ENCODE data around the gene PHLDA3.
A peak's percentile ranks its signal among the peaks of the same experiment; 100 is the strongest.
"Not testable (repeated sequence)": the region's sequence is repeated elsewhere in the genome, so short reads cannot be mapped to it uniquely, and the experiment has no call there.

PHLDA3 gene

GRCh38 chr1:201485184-201485774 lies 16.3 kb upstream of the PHLDA3 start:
- FAIRE-seq: no peak

- FAIRE-seq: no peak
These were observed 14.5 kb upstream of the PHLDA3 start for GRCh38 chr1:201483373-201483949.

GRCh38 chr1:201482755-201483154 lies 13.8 kb upstream of the PHLDA3 start:
- no peak for FAIRE-seq

DNA sequence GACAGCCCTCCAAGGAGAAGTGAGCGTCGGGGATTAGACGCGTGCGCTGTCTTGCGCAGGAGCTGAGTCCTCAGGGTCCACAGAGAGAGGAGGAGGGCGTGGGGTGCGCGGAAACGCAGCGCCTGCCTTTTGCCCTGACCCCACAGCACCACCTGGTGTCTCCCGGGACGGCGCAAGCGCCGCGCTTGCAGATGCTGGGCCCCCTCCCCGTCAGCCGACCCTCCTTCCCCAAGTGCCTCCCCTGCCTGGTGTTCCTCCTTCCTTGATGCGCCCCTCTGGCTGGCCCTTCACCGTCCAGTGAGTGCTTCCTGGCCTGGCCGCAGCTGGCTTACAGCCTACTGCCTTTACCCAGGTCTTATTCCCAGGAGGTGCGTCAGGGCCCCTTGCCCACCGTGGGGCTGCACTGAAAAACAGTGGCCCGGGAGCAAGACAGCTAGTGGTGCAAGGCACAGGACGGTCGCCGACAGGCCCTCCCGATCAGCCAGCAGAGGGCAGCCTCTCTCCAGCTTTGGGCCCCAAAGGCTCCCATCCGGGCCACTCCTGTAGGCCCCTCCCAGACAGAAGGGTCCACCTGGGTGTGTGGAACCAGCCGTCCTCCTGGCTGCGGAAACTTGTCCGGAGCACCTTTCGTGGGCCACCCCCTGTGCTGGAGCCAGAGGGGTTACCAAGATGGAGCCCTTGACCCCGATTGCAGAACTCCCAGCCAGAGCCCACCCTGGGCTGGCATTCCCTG lies 12.9 kb upstream of the PHLDA3 start:
- no peak for FAIRE-seq

- no peak for FAIRE-seq
These were observed 12.0 kb upstream of the PHLDA3 start for GRCh38 chr1:201481004-201481380.

DNA sequence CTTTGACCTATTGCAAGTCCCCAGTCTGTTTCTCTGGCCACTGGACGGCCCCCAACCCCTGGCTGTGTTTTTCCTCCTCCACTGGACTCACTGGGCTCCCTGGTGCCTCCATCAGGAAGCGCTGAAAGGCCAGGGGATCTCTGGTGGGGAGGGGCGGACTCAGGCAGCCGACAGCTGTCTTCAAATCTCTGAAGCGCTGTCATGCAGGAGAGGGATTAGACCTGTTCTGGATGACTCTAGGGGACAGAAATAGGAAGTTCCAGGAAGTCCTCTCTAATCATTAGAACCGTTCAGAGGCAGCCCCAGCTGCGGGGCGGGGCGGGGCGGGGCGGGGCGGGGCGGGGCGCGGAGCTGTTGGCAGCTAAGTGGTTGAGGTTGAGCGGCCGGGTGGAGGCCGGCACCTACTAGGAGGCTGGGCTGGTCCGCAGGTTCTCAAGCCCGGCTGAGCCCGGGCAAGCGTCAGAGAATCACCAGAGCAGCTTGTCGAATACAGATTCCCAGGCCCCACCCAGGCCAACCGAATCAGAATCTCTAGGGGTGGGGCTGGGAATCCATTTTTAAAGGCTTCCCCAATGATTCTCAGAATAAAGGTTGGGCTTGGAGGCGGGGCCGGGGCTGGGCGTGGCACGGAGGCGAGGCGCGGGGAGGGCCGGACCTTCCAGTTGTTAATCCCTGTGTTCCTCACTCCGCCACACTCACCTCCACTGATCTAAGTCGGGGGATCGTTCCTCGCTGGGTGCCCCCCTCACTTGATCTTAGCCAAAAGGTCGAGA lies 11.4 kb upstream of the PHLDA3 start:
- no peak for FAIRE-seq

DNA sequence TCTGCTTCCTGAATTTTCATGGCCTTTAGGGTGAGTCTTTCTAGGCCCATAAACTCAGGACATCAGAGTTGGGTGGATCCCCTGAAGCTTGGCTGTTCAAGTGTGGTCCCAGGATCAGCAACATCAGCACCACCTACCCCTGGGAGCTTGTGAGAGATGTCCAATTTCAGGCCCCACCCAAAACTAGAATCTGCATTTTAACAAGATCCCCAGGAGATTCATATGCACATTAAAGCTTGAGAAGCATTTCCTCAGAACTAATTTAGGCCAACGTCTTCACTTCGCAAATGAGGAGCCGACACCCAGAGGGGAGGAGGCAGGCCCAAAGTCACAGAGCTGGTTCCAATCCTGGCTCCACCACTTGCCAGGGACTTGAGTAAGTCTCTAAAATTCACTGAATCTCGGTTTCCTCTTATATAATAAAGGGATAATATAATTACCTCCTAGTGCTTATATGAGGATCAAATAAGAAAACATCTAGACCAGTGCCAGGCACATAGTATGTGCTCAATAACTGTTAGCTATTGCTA lies 10.3 kb upstream of the PHLDA3 start:
- no peak for FAIRE-seq

- not testable (repeated sequence) for FAIRE-seq
These were observed 9.7 kb upstream of the PHLDA3 start for GRCh38 chr1:201478666-201479065.

DNA sequence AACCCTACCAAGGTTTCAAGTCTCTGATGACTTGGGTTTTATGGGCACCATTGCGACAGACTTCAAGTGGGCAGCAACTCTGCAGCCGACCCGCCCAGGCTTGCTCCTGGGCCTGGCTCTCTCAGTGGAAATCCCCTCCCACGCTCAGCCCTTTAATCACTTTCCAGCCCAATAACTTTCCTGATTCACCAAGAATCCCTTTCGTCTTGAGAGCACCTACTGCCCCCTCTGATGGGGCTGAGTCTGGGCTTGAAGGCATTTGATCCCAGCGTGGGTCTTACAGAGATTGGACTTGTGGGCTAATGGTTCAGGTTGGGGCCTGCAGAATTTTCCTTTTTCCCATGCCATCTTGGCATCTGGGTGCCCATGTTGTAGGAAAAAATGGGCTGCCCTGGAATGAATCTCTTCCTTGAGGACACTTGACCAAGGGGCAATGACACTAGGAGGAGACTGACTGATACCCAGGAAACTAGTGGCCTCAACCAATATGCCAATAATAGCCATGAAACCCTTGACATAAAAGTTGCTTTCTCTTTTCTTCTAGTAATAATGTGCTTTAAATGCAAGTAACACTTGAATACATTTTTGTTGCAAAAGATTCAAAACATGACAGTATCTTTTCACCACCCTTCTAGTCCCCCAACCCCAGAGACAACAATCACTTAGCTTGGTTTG lies 7.8 kb upstream of the PHLDA3 start:
- no peak for FAIRE-seq

DNA sequence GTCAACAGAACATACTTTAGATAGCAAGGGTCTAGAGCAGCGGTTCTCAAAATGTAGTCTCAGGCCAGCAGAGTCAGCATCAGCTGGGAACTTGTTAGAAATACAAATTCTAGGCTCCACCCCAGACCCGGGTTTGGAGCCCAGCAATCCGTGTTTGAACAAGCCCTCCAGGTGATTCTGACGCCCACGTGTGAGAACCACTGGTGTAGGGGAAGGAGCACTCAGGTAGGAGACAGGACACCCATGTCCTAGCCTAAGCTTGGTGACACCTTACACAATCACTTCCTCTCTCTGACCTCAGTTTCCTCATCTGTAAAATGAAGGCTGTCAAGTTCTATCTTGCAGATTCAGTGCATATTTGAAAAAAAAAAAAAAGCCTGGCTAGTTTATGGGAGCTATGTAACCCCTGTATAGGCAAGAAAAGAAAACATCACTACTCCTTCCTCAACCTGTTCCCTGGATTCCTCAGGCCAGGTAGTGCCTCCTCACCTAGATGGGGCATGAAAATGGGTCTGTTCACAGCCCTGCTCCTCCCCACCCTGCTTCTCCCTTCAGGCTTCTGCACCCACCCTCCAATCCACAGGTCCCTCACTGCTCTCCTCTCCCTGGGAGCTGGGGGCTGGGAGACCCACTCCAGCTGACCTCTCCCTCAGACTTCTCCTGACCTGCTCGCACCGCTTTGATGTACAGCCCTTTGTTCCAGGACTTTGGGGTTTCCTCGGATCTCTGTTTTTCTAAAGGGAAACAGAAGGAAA lies 7.1 kb upstream of the PHLDA3 start:
- no peak for FAIRE-seq

- no peak for FAIRE-seq
These were observed 6.1 kb upstream of the PHLDA3 start for GRCh38 chr1:201475130-201475529.

DNA sequence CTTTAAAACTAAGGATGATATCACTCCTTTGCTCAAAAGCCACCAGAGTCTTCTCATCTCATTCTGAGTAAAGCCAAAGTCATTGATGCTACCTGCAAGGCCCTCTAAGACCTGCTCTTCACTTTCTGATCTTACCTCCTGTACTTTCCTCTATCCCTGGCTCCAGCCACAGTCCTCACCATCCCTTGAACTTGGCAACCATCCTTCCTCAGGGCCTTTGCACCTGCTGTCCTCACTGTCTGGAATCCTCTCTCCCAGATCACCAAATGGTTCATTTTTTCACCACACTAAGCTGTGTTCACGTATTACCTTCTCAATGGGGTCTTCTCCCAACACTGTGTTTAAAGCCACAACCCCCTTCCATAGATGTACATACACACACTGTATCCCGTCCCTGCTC lies 4.3 kb upstream of the PHLDA3 start:
- no peak for FAIRE-seq

GRCh38 chr1:201472321-201472720 lies 3.3 kb upstream of the PHLDA3 start:
- not testable (repeated sequence) for FAIRE-seq

DNA sequence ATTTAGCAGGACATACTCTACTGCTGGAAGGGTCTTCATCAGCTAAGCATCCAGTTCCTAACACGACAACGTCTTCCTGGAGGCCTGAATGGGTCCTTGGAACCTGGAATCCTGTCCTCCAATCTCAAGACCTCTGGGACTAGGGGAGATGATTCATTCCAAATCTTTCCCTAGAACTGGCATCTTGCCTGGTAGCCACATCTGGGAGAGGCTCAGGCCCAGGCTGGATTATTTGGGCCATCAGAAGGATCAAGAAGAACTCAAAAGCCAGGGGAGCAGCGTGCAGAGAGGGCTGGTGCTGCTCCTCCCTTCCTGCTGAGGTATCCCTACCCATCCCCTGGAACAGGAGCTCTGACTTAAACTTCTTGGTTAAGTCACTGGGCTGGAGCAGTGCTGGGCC lies 2.8 kb upstream of the PHLDA3 start:
- FAIRE-seq: no peak

DNA sequence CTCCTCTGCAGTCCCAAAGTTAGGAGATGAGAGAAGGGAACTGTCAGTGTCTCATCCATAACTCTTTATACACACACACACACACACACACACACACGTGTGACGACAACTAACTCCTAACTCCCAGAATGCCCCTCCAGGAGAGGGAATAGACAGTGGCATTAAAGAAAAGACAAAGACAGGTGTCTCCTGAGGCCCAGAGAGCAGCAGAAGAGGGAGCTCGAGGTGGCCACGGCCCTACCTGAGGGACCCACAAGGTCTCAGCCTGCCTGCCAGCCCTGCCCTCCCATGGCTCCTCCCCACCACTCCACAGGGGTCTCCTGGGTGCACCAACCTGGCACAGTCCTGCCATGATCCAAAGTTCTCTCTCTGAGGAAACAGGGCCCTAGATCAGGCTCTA lies 1.6 kb upstream of the PHLDA3 start:
- no peak for FAIRE-seq

GRCh38 chr1:201469645-201470074 lies 672 bp upstream of the PHLDA3 start:
- FAIRE-seq: no peak

GRCh38 chr1:201468501-201468843 lies 516 bp downstream of the PHLDA3 start:
- FAIRE-seq: no peak

GRCh38 chr1:201466492-201466891 lies 2.5 kb downstream of the PHLDA3 start:
- no peak for FAIRE-seq

DNA sequence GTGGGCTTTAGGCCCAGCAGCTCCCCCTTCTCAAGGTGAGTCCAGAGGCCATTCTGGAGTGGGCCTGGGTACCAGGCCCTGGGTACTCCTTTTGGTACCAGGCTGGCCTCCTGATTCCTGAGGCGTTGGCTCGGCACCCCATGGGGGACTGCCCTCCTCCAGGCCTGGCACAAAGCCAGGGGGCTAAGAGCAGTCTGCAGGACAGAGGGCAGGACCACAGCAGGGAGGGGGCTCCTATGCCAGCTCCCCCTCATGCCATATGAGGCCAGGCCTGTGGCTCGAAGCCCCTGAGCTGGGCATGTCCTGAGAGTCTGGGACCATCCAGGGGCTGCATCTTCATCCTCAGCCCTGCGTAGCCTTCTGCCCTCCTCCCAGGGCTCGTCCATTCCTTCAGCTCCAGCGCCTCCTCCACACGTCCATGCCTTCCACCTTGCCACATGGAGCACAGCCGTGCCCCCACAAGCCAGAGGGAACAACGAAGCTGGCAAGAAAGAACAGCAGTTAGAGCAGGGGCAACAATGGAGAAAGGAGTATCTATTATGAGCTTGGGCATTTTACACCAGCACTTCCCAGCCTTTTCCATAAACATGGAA lies 3.2 kb downstream of the PHLDA3 start:
- FAIRE-seq: no peak

- FAIRE-seq: peak; percentile 57
These were observed 5.9 kb downstream of the PHLDA3 start for GRCh38 chr1:201463071-201463552.

- no peak for FAIRE-seq
These were observed 7.1 kb downstream of the PHLDA3 start for GRCh38 chr1:201461645-201462441.

All from TTC549 (cell line).